AG08395 (cell line): ENCODE results near the gene CGB2.
A peak's percentile ranks its signal among the peaks of the same experiment; 100 is the strongest.
"Not testable (repeated sequence)": the region's sequence is repeated elsewhere in the genome, so short reads cannot be mapped to it uniquely, and the experiment has no call there.

Source experiments
- DNase-seq: peaks from one replicate; pipeline ENCODE4 v3.0.0; 2012; ENCODE audit warnings: mixed read lengths, low spot score

Gene CGB2

DNA sequence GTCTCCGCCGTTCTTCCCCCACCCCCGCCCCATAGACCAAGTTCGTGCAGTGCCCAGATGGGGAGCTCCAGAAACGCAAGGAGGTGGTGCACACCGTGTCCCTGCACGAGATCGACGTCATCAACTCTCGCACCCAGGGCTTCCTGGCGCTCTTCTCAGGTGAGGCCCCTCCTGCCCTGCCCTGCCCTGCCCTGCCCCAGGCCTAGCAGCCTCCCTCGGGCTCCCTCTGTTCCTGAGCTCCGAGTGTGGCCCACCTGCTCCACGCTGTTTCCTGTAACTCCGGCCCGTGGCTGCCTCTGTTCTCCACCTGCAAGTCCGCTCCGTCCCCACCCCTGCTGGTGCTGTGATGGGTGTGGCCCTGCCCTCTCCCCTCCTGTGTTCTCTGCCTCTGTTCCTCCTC, 21.2 kb upstream of the CGB2 start:
- no peak for DNase-seq

DNA sequence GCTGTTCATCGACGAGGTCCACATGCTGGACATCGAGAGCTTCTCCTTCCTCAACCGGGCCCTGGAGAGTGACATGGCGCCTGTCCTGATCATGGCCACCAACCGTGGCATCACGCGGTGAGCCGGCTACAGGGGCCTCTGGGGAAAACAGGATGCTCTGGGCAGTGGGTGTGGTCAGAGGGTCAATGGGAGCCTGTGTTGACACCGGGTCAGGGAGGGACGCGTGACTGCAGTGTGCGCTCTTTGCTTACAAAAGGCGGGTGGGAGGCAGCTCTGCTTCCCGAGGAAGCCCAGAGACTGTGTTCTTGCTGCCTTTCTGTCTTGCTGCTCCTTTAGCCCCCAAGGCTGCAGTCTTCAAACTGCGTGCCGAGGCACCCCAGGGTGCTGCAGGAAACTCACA, 20.5 kb upstream of the CGB2 start:
- no peak for DNase-seq

DNA sequence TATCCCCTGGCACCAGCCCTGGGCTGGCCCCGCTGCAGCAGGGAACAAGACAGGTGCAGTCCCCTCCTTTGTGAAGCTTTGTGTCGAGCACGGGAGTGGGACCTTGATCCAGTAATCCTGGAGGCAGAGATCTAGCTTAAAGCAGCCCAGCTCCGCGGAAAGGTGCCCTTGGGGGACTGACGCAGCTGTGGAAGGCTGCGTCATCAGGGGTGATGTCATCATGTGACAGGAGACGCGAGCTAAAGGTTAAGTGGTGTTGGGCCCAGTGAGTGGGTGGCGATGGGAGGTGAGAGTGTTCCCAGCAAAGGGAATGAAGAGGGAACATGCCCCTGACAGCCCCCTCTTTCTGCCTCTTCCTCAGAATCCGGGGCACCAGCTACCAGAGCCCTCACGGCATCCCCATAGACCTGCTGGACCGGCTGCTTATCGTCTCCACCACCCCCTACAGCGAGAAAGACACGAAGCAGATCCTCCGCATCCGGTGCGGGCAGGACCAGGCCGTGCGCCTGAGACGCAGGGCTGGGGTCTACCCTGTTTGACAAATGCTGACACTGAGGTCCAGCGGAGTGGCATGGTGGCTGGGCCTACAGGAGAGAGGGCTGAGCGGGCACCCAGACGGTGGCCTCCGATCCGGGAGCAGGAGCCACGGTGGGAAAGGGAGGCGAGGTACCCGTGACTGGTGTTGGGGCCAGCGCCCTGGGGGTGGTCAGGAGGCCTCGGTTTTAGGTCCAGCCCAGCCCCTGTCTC, 17.4 kb upstream of the CGB2 start:
- DNase-seq, result no peak

DNA sequence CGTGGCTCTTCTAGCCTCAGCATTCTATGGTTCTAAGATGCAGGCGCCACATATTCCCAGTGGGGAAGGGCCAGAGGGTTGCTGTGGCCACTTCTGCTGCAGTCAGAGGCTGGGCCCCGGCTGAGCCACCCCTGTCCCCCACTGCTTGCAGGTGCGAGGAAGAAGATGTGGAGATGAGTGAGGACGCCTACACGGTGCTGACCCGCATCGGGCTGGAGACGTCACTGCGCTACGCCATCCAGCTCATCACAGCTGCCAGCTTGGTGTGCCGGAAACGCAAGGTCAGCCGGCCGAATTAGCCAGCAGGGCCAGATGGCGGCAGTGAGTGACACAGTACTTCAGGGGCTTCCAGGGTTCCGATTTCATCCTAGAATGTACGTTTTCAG, 16.8 kb upstream of the CGB2 start:
- no peak for DNase-seq

DNA sequence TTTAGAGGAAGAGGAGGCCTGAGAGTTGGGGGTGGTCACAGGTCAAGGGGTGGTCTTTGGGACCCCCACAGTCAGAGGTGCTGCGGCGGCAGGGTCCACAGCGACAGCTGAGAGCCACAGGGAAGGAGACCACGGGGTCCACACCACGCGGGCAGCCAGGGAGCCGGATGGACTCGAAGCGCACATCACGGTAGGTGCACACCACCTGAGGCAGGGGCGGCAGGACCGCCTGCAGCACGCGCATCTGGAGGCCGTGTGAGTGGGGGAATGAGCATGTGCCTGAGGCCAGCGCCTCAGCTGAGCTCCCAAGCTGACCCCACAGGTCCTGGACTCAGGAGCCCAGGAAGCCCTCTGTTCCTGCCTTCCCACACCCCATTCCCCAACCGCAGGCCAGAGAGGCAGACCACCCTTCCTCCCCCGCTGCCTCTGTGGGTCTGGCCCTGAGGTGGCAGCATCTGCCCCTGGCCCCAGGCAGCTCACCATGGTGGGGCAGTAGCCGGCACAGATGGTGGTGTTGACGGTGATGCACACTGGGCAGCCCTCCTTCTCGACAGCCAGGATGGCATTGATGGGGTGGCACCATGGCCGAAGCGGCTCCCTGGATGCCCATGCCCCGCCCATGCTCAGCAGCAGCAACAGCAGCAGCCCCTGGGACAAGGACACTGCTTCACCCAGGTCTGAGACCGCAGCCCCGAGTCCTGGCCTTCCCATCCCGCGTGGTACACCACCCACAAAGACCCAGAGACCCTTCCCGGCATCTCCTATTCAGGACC, 15.4 kb upstream of the CGB2 start:
- DNase-seq, result no peak

DNA sequence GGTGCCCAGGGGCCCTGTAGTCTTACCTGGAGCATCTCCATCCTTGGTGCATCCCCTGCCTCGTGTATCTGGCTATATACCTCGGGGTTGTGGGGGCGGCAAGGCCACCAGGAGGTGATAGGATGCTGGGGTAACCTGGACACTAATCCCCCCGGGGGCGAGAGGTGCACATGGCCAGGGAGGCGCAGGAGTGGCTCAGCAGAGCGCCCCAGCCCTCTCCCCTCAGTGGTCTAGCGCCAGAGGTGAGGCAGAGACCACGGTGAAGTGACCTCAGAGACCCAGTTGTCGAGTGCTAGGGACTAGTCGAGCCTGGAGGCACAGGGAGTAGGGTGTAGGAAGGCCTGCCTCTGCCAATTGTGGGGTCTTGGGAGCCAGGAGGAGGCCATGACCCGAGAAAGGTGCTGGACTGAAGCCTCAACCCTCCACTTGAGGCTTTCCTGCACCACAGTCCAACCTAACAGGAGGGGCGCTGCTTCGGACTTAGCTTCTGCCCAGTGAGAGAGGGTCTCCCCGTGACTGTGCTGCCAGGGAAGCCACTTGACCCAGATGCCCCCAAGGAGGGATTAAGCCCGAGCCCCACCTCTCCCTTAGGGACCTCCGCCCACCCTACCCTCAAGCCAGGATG, 14.5 kb upstream of the CGB2 start, which contains the start of gene LHB:
LHB (minus strand) TSS at position 51 of the 625 bp plus-strand sequence; CDS start at position 41, 10 bp downstream.
- DNase-seq, result no peak

DNA sequence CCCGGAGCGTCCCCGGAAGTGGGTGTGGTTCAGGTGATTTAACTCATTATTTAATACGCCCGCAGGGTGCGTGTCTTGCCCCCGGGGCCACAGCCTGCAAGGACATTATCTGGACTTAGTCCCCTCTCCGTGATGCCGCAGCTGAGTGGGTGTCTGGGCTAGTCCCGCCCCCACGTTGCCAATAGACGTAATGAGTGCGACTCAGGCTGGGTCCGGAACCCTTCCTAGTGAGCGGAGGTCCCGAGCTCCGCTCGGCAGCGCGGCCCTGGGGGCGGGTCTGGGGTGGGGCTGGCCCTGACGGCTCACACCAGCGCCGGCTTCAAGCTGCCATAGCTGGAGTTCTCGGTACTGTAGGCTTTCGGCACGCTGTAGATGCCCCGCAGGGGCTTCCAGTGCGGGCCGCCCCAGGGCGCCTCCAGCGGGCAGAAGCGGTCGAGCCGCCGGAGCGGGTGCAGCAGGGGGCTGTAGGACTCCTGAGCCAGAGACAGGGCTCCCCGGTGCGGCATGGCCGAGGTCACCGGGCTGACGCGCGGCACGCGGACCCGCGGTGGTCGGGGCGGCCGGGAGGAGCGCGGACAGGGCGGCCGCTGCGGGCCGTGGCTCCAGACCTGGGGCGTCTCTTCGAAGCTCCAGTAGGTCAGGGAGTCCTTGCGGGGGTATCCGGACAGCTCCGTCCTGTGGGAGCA, 13.9 kb upstream of the CGB2 start:
- DNase-seq, result peak; percentile 75

DNA sequence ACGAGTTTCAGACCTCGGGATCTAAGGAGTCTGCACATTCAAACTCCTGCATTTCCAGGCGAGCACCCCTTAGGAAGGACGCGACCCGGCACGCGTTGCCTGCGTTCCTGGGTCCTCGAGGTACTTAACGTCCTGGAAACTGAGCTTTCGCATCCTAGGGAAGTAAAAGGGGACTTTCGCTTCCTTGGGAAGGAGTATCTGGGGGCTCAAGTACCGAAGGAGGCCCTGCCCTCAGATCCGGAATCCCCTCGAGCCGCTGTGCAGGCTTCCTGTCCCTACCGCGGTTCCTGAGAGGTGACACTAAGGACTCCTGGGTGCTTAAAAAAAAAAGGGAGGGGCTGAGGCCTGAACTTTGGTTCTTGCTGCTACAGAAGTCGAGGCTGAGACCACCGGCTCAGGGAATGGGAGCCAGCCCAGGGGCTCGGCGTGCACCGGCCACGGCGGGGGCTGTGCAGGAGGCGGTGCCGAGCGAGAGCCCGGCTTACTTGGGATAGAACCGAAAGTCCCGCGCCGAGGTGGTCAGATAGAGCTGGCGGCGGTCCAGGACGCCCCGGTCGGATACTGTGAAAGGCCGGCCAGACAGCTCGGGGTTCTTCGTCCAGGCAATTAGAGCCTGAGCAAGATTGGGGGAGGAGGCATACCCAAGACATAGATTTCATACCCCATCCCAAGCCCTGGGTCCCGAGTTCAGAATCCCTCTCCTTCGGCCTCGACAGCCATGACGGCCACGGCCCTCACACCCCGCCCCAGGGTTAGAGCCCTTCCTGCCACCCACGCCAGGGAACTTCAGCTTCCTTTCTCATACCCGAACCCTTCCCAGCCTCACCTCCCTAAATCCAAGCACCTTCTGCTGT, 13.1 kb upstream of the CGB2 start:
- not testable (repeated sequence) for DNase-seq

DNA sequence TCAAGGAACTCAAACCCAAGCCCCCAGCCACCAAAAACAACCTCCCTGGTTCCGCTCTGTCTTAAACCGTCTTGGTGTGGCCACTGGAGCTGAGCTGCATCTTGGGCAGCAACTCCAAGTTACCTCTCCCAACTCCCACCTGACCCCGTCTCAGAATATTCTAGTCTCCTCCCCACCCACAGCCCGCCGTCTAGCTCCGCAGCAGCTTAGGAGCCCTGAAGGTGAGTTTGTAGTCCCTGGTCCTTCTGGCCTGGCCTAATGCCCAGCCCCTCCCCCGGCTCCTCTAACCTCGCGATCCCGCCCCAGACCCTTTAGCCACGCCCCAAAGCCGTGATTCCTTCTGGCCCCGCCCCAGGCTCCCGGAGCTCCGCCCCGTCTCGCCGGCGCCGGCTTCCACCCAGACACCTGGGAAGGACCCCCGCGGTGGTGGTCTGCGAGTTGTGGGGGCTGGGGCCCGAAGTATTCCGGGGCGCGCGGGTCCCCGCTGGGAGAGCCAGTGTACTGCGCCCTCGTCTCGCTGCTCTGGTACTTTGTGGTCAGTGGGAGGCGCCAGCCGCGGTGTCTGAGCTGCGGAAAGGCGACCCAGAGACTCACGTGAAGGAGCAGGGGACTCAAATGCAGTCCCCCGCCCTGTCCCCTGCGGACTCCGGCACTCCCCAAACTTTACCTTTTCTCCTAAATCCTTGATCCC, 12.3 kb upstream of the CGB2 start:
- peak; percentile 54 for DNase-seq

DNA sequence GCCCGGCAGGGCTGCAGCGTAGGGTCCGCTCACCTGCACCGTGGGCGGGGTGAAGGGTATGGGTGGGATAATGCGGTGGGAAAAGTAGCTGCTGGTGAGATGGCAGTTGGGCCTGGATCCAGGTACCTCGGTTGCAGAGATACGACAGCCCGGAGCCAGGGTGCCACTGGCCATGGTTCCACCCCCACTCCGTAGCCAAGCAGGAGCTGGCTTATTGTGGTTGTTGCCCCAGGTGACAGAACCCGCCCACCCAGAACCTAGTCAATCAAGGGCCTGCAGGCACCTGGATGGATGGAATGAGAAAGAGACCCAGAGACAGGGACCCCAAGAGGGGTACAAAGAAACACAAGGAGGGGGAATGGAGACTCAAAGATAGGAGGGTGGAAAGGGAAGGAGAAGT, 11.3 kb upstream of the CGB2 start:
- no peak for DNase-seq

DNA sequence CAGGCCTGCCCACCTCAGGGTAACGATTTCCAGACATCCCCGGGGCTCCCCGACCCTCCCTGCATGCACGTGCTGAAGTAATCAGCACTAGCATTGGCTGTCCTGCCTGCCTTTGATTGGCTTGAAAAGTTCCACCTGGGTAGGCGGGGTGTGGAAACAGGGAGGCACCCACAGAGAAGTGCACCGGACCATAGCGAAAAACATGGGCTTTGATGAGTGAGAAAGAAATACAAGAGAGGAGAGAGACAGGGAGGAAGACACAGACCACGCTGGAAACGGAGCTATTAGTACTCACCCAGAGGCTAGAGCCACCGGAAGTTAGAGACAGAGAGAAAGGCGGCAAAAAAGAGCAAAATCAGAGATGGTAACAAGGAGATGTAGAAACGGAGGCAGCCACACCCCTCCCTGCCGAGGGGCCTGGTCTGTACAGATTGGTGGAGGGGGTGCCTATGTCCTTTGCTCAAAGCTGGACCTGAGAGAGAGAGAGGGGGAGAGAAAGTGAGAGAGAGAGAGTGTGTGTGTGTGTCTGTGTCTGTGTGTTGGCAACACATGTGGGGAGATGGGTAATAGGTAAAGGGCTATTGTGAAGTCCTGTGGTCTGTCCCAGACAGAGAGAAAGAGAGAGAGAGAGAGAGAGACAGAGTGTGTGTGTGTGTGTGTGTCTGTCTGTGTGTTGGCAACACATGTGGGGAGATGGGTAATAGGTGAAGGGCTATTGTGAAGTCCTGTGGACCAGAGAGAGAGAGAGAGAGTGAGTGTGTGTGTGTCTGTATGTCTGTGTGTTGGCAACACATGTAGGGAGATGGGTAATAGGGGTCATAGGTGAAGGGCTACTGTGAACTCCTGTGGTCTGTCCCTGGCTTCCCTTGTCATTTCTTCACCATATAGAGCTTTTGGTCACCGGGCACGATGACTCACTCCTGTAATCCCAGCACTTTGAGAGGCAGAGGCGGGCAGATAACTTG, 10.5 kb upstream of the CGB2 start:
- no peak for DNase-seq

DNA sequence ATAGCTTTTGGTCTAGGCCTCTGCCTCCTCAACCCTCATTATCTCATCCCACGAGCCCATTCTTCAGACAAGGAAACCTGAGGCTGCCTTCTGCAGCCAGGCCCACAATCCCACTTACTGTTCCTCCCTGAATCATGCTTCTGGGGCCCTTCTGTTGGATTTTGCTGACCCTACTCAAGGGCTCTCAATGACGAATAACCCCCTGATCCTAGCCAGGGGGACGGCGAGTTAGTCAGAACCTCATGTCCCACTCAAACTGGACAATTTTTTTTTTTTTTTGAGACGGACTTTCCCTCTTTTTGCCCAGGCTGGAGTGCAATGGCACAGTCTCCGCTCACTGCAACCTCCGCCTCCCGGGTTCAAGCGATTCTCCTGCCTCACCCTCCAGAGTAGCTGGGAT, 9.6 kb upstream of the CGB2 start:
- DNase-seq, result no peak

DNA sequence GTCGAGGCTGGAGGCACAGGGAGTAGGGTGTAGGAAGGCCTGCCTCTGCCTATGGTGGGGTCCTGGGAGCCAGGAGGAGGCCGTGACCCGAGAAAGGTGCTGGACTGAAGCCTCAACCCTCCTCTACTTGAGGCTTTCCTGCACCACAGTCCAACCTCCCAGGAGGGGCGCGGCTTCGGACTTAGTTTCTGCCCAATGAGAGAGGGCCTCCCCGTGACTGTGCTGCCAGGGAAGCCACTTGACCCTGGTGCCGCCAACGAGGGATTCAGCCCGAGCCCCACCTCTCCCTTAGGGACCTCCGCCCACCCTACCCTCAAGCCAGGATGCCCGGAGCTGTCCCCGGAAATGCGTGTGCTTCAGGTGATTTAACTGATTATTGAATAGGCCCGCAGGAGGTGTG, 7.5 kb upstream of the CGB2 start, which contains the start of gene CGB3:
CGB3 (minus strand) TSS at position 101 of the 400 bp plus-strand sequence. CDS start 362 bp downstream, outside the sequence.
- not testable (repeated sequence) for DNase-seq

DNA sequence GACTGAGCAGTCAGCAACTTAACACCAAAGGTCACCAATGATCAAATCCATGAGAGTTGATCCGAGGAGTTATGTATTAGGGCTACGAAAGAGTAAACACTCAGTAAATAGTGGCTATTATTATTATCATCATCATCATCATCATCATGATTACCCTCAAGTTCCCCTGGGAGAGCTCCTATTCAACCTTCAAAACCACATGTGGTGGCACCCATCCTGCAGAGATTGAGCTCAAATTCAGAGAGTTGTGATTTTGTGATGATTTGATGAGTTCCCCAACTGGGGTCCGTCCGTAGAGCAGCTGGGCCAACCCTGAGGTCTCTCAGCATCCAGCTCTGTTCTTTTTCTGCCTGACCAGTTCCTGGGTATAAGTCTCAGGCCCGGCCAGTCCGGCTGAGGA, 6.6 kb upstream of the CGB2 start:
- DNase-seq, result not testable (repeated sequence)

DNA sequence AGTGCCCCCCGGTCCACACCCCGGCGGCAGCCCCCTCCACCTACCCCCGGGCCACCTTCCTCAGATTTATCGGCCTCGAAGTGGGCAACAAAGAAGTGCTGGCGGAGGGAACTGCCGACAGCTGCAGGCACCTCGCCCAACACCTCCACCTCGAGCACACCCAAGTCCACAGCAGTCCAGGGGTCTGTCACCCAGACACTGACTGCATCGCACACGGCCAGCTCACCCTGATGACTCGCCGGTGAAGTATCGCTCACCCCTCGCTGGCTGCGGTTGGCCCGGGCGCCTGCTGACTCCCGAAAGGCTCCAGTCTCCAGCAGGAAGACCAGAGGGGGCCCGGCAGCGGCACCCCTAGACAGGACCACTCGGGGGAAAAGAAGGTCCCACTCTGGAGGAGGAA, 6.1 kb upstream of the CGB2 start:
- DNase-seq, result not testable (repeated sequence)

DNA sequence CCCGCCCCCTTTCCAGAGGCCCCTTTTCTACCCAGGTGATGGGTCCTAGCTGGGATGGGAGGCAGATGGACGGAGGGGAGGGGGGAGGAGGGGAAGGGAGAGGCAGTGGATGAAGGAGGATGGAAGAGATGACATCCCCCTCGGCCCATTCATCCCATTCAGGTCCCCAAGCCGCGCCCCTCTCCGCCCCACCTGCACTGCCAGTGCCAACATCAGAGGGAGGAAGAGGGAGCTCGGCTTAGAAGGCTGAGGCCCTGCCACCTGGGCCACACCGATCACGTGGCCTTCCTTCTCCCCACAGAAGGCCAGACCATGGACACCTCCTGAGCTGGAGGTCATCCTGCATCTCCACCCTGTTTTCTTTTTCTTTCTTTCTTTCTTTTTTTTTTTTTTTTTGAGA, 3.0 kb upstream of the CGB2 start:
- not testable (repeated sequence) for DNase-seq

DNA sequence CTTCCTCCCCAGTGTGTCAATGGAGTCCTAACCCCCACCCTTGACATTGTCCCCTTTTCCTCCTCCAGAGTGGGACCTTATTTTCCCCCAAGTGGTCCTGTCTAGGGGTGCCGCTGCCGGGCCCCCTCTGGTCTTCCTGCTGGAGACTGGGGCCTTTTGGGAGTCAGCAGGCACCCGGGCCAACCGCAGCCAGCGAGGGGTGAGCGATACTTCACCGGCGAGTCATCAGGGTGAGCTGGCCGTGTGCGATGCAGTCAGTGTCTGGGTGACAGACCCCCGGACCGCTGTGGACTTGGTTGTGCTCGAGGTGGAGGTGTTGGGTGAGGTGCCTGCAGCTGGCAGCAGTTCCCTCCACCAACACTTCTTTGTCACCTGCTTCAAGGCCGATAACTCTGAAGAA, 1.9 kb upstream of the CGB2 start:
- not testable (repeated sequence) for DNase-seq

DNA sequence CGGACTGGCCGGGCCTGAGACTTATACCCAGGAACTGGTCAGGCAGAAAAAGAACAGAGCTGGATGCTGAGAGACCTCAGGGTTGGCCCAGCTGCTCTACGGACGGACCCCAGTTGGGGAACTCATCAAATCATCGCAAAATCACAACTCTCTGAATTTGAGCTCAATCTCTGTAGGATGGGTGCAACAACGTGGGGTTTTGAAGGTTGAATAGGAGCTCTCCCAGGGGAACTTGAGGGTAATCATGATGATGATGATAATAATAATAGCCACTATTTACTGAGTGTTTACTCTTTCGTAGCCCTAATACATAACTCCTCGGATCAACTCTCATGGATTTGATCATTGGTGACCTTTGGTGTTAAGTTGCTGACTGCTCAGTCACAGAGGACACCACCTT, 1.4 kb upstream of the CGB2 start:
- DNase-seq, result not testable (repeated sequence)

DNA sequence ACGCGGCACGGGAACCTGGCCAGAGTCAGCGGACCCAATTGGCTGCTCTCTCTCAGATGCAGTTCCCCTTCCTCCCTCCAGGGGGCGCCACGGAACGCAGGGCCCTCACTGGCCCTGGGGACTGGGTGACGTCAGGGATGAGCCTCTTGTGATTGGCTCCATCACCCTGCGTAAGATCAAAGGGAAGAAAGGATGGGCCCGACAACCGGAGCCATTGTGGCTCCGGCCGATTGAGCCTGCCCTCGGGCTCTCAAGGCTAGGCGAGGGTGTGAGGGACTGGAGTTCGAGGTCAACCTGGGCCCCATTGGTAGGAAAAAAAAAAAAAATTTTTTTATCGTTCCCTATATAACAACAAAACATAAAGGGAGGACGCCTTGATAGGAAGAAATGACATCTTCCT, 5.1 kb downstream of the CGB2 start, which contains the start of gene CGB1:
CGB1 (minus strand) TSS at position 81 of the 400 bp plus-strand sequence. CDS start 184 bp downstream, outside the sequence.
- DNase-seq, result not testable (repeated sequence)
